ENCODE data around the gene NOTUM. TPM values are rescaled to one million over a fixed set of nuclear protein-coding genes. Genes with fewer than 3 reads are reported as not detected.

Gene NOTUM
- polyA plus RNA-seq, 3 donors: not detected

DNA sequence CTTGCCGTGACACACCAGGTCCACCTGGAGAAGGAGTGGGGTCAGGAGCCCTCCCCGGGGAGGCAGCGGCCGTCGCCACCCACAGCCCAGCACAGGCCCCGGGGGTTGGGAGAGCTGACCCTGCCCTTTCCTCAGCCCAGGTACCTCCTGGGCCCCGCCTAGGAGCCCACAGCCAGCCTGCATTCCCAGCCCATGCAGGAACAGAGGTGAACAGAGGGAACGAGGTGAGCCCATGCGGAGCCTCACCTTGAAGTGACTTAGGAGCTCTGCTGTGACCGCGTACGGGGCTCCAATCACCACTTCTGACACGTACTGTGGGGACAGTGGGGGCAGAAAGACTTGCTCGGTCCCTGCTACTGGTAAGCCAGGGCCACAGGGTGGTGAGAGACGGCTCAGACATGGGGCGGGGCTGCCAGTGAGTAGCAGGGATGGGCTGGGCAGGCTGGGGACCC lies 55.5 kb downstream of the NOTUM start:
- intact Hi-C loops (cut with micrococcal nuclease): no loop called here
- peaks cover 38 to 56% of the 10 kb centered on the region in 2 donors for H3K36me3 Mint-ChIP-seq
- Histone ChIP-seq H3K79me2 (ENCODE audit: insufficient read depth, low read length) (peaks cover 11% of the 10 kb centered on the region), H3K4me1 (ENCODE audit: control insufficient read depth in 1 of 2, insufficient read depth in 2 of 2, low read length in 2 of 2) (peaks cover 6 to 17% of the 10 kb centered on the region in 2 donors), H3K4me3 (replicated peaks in 1 of 3; ENCODE audit: low read depth in 2 of 3, low read length in 3 of 3) (no peak overlapping the region), H2AFZ (ENCODE audit: insufficient read depth, low read depth, low read length, poor library complexity, severe bottlenecking) (no peak overlapping the region), H3K9ac (ENCODE audit: insufficient read depth, low read length, poor library complexity, severe bottlenecking) (no peak overlapping the region), H4K20me1 (ENCODE audit: insufficient read depth, low read length) (peaks cover 13% of the 10 kb centered on the region), H3K27me3 (ENCODE audit: control insufficient read depth in 2 of 2, insufficient read depth in 2 of 2, low read length in 2 of 2) (peaks cover 3 to 20% of the 10 kb centered on the region in 2 donors), H3K4me2 (replicated peaks; ENCODE audit: extremely low read depth, low read length, poor library complexity, severe bottlenecking) (no peak overlapping the region), H3K27ac (ENCODE audit: low read depth in 1 of 2, low read length in 2 of 2) (no peak overlapping the region), H3K36me3 (replicated peaks in 1 of 2; ENCODE audit: control insufficient read depth in 1 of 2, insufficient read depth in 2 of 2, low read length in 2 of 2) (peaks cover 22 to 34% of the 10 kb centered on the region in 2 donors), H3K9me3 (replicated peaks in 1 of 2; ENCODE audit: control insufficient read depth in 1 of 2, insufficient read depth in 1 of 2, low read length in 2 of 2) (no peaks in the 10 kb centered on the region)
- peaks cover 10% of the 10 kb centered on the region for H3K4me1 Mint-ChIP-seq
- no peak for DNase-seq
- no peak overlapping the region for H3K4me3 Mint-ChIP-seq
- TF ChIP-seq, protein P1, sequence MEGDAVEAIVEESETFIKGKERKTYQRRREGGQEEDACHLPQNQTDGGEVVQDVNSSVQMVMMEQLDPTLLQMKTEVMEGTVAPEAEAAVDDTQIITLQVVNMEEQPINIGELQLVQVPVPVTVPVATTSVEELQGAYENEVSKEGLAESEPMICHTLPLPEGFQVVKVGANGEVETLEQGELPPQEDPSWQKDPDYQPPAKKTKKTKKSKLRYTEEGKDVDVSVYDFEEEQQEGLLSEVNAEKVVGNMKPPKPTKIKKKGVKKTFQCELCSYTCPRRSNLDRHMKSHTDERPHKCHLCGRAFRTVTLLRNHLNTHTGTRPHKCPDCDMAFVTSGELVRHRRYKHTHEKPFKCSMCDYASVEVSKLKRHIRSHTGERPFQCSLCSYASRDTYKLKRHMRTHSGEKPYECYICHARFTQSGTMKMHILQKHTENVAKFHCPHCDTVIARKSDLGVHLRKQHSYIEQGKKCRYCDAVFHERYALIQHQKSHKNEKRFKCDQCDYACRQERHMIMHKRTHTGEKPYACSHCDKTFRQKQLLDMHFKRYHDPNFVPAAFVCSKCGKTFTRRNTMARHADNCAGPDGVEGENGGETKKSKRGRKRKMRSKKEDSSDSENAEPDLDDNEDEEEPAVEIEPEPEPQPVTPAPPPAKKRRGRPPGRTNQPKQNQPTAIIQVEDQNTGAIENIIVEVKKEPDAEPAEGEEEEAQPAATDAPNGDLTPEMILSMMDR (IDR thresholded peaks at IDR 0.05): no peak
- peaks cover 15 to 33% (median 21%) of the 10 kb centered on the region in 3 donors for H3K27me3 Mint-ChIP-seq (ENCODE audit: low read depth in 3 of 3)
- peaks cover 0 to 12% (median 0%) of the 10 kb centered on the region in 7 donors for H3K9me3 Mint-ChIP-seq
- H3K27ac Mint-ChIP-seq: no peak overlapping the region
- 96% methylated on average over 16 of the region's 16 CpGs for WGBS (ENCODE audit: insufficient coverage)

DNA sequence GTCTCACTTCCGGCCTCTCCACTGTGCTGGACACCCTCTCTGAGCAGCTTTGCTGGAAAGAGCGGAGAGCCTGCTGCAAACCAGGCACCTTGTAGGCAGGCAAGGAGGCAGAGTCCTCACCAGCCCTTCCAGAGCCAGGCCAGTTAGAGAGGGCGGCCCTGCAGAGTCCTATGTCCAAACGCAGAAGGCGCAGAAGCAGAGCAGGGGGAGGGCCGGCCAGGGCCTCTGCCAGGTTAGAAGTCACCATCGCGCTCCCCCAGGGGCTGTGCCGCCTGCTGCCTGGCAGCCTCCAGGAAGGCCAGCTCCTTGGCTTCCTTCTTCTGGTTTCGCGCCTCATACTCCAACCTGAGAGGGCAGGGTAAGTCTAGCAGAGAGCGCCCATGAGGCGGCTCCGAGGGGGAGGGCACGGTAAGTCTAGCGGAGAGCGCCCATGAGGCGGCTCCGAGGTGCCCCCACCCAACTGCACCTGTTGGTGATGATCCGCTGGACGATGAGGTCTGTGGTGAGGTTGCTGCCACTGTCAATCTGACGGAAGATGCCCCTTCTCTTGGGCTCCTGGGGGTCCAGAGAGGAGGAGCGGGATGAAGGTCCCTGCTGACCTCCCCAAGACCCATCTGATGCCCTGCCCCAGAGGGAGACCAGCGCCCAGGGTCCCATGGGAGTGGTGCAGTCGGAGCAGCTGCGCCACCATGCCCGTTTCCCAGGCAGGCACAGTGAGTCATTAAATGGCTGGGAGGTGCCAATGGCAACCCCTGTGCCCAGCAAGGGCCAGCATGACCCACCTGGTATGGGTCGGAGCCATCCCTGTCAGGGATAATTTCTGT lies 56.2 kb downstream of the NOTUM start:
- H3K9ac ChIP-seq (ENCODE audit: insufficient read depth, low read length, poor library complexity, severe bottlenecking): no peak overlapping the region

More for the DNA sequence above, 56.2 kb downstream of the NOTUM start:
- Histone ChIP-seq H3K27me3 (ENCODE audit: control insufficient read depth in 2 of 2, insufficient read depth in 2 of 2, low read length in 2 of 2) (peaks cover 3 to 20% of the 10 kb centered on the region in 2 donors), H2AFZ (ENCODE audit: insufficient read depth, low read depth, low read length, poor library complexity, severe bottlenecking) (no peak overlapping the region), H3K4me2 (replicated peaks; ENCODE audit: extremely low read depth, low read length, poor library complexity, severe bottlenecking) (no peak overlapping the region), H3K9me3 (replicated peaks in 1 of 2; ENCODE audit: control insufficient read depth in 1 of 2, insufficient read depth in 1 of 2, low read length in 2 of 2) (no peaks in the 10 kb centered on the region), H3K36me3 (replicated peaks in 1 of 2; ENCODE audit: control insufficient read depth in 1 of 2, insufficient read depth in 2 of 2, low read length in 2 of 2) (peaks cover 24 to 40% of the 10 kb centered on the region in 2 donors), H4K20me1 (ENCODE audit: insufficient read depth, low read length) (peaks cover 13% of the 10 kb centered on the region), H3K4me3 (replicated peaks in 1 of 3; ENCODE audit: low read depth in 2 of 3, low read length in 3 of 3) (no peak overlapping the region), H3K79me2 (ENCODE audit: insufficient read depth, low read length) (peaks cover 5% of the 10 kb centered on the region), H3K27ac (ENCODE audit: low read depth in 1 of 2, low read length in 2 of 2) (no peak overlapping the region), H3K4me1 (ENCODE audit: control insufficient read depth in 1 of 2, insufficient read depth in 2 of 2, low read length in 2 of 2) (peaks cover 0 to 12% of the 10 kb centered on the region in 2 donors)
- Mint-ChIP-seq H3K36me3 (peaks cover 44 to 63% of the 10 kb centered on the region in 2 donors), H3K27me3 (ENCODE audit: low read depth in 3 of 3) (peaks cover 19 to 33% (median 21%) of the 10 kb centered on the region in 3 donors), H3K4me3 (no peak overlapping the region), H3K9me3 (peaks cover 0 to 12% (median 0%) of the 10 kb centered on the region in 7 donors), H3K27ac (no peak overlapping the region), H3K4me1 (peaks cover 4% of the 10 kb centered on the region)
- intact Hi-C loops (cut with micrococcal nuclease): no loop called here
- TF ChIP-seq, protein P1 (IDR thresholded peaks at IDR 0.05): no peak
- WGBS (ENCODE audit: insufficient coverage): 93% methylated on average over 20 of the region's 28 CpGs
- no peak for DNase-seq

Measured in CD14-positive monocyte (primary cell).